Osteoblast (primary cell): ENCODE data around the gene TGFB1I1. TPM values are rescaled to one million over a fixed set of nuclear protein-coding genes. Genes with fewer than 3 reads are reported as not detected.

Experiments used
- DNase-seq: peaks from one replicate; pipeline ENCODE4 v3.0.0; 2011; ENCODE audit warnings: low spot score, mixed read lengths; ENCODE audit not compliant: insufficient read length; ENCODE audit errors: missing footprints
- H2AFZ ChIP-seq: 2 replicates; pipeline ENCODE4 v1.6.0; 2011; ENCODE audit warnings: mild to moderate bottlenecking, low read length
- H3K27ac ChIP-seq: 2 replicates; pipeline ENCODE4 v1.5.1; 2011; ENCODE audit warnings: mild to moderate bottlenecking, low read depth, low read length, moderate library complexity
- H3K27me3 ChIP-seq: 2 replicates; pipeline ENCODE4 v1.6.0; 2012; ENCODE audit warnings: mild to moderate bottlenecking, control low read depth, inconsistent platforms, low read length, moderate library complexity; ENCODE audit not compliant: insufficient read depth
- H3K36me3 ChIP-seq: 2 replicates; pipeline ENCODE4 v1.5.1; 2011; ENCODE audit warnings: mild to moderate bottlenecking, low read length, control low read depth, moderate library complexity; ENCODE audit not compliant: insufficient read depth
- H3K4me1 ChIP-seq: 2 replicates; pipeline ENCODE4 v1.5.1; 2011; ENCODE audit warnings: mild to moderate bottlenecking, low read length, control low read depth, moderate library complexity; ENCODE audit not compliant: insufficient read depth
- H3K4me2 ChIP-seq: 2 replicates; pipeline ENCODE4 v1.6.0; 2011; ENCODE audit warnings: mild to moderate bottlenecking, low read length; ENCODE audit not compliant: insufficient read depth
- H3K4me3 ChIP-seq: fragments of 200-600 bp; sonication (generic); 3 replicates; pipeline ENCODE4 v1.5.1; 2012; ENCODE audit warnings: mild to moderate bottlenecking, low read length, inconsistent platforms; ENCODE audit not compliant: insufficient read depth
- H3K79me2 ChIP-seq: 2 replicates; pipeline ENCODE4 v1.6.0; 2012; ENCODE audit warnings: mild to moderate bottlenecking, low read length, control low read depth, inconsistent platforms; ENCODE audit not compliant: insufficient read depth
- H3K9me3 ChIP-seq: 2 replicates; pipeline ENCODE4 v1.5.1; 2011; ENCODE audit warnings: low read depth, low read length, control low read depth
- H4K20me1 ChIP-seq: 2 replicates; pipeline ENCODE4 v1.6.0; 2012; ENCODE audit warnings: mild to moderate bottlenecking, low read length, control low read depth; ENCODE audit not compliant: insufficient read depth
- total RNA-seq: library from RNA; depleted of rRNA; stranded (reverse); fragments of >200 nt; gene quantifications from 2 replicates; pipeline ENCODE4 v1.2.3, GENCODE V29; 2012
- TF ChIP-seq, protein P1 (sequence below): IDR thresholded peaks from 2 replicates; pipeline ENCODE4 v1.5.1; 2011; ENCODE audit warnings: mild to moderate bottlenecking, low read depth, low read length, moderate library complexity; ENCODE audit errors: extremely low read depth

Gene TGFB1I1
- total RNA-seq, 1 donor = 60.1 TPM

DNA sequence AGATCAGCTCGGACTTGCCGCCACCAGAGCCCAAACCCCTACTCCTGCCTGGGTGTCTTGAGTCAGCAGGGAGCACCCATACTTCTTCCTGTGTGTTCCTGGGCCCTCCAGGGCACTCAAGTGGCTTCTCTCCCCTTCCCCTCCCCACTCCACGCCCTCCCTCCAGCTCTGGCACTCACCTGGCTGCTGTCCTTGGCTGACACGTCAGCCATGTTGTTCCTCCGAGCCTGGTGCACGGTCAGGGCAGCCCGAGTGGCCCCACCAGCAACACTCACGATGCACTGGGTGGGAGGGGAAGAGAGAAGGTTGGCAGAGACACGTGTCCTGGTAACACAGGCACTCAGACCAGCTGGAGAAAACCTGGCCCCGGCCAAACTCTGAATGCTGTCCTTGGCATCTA is 24.7 kb downstream of the TGFB1I1 start:
- Histone ChIP-seq H3K27me3 (no peaks in the 10 kb centered on the region), H3K27ac (no peak overlapping the region), H3K79me2 (peaks cover 5% of the 10 kb centered on the region), H3K4me1 (no peaks in the 10 kb centered on the region), H3K4me3 (no peak overlapping the region), H2AFZ (no peak overlapping the region), H4K20me1 (peaks cover 9% of the 10 kb centered on the region), H3K36me3 (peaks cover 52% of the 10 kb centered on the region), H3K9me3 (no peaks in the 10 kb centered on the region), H3K4me2 (no peak overlapping the region)
- DNase-seq = no peak
- TF ChIP-seq, protein P1, sequence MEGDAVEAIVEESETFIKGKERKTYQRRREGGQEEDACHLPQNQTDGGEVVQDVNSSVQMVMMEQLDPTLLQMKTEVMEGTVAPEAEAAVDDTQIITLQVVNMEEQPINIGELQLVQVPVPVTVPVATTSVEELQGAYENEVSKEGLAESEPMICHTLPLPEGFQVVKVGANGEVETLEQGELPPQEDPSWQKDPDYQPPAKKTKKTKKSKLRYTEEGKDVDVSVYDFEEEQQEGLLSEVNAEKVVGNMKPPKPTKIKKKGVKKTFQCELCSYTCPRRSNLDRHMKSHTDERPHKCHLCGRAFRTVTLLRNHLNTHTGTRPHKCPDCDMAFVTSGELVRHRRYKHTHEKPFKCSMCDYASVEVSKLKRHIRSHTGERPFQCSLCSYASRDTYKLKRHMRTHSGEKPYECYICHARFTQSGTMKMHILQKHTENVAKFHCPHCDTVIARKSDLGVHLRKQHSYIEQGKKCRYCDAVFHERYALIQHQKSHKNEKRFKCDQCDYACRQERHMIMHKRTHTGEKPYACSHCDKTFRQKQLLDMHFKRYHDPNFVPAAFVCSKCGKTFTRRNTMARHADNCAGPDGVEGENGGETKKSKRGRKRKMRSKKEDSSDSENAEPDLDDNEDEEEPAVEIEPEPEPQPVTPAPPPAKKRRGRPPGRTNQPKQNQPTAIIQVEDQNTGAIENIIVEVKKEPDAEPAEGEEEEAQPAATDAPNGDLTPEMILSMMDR = no peak

DNA sequence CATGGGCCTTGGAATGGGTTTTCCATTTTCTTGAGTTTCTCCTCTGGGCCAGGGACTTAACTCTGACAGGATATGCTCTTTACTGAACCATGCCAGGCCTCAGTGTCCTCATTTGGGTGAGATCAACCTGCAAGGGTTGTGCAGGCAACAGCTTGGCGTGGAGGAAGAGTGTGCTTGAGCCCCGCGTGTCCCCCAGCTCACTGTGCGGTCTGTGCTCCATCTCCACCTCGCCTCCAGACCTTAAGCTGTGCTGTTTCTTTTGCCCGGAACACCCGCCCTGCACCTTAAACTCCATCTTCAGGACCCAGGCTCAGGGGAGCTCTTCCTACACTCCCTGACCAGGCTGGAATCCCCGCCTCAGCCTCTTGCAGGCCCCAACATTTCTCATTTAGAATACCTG is 26.5 kb downstream of the TGFB1I1 start:
- no peak overlapping the region for H3K4me2 ChIP-seq
- TF ChIP-seq, protein P1 = no peak
- H3K27ac ChIP-seq = no peak overlapping the region
- H2AFZ ChIP-seq = no peak overlapping the region
- H3K36me3 ChIP-seq = peaks cover 38% of the 10 kb centered on the region
- peaks cover 14% of the 10 kb centered on the region for H3K79me2 ChIP-seq
- no peak for DNase-seq
- H4K20me1 ChIP-seq = peaks cover 13% of the 10 kb centered on the region
- no peaks in the 10 kb centered on the region for H3K27me3 ChIP-seq
- peaks cover 9% of the 10 kb centered on the region for H3K4me1 ChIP-seq
- no peaks in the 10 kb centered on the region for H3K9me3 ChIP-seq
- no peak overlapping the region for H3K4me3 ChIP-seq

DNA sequence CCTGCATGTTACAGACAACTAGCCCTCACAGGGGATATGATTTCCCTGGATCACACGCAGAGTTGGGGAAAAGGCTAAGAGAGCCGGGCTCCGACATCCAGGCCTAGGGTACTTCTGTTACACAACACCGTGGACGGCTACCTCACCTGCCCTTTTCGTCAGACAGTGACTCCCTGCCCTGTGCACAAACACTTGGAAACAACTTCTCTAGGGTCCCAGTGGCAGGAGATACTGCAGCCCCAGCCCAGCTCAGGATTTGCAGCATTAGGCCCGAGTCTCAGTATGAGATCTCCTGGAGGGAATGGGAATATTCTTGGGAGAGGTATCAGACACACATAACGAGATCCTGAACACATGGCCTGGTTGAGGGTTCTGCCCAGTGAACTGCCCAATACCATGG is 28.0 kb downstream of the TGFB1I1 start:
- Histone ChIP-seq H3K9me3 (no peaks in the 10 kb centered on the region), H3K27me3 (no peaks in the 10 kb centered on the region), H3K27ac (no peak overlapping the region), H3K36me3 (peaks cover 37% of the 10 kb centered on the region), H2AFZ (no peak overlapping the region), H3K4me2 (no peak overlapping the region), H3K4me3 (no peak overlapping the region), H3K79me2 (peaks cover 14% of the 10 kb centered on the region), H4K20me1 (peaks cover 13% of the 10 kb centered on the region), H3K4me1 (peaks cover 9% of the 10 kb centered on the region)
- no peak for DNase-seq
- TF ChIP-seq, protein P1 = no peak

DNA sequence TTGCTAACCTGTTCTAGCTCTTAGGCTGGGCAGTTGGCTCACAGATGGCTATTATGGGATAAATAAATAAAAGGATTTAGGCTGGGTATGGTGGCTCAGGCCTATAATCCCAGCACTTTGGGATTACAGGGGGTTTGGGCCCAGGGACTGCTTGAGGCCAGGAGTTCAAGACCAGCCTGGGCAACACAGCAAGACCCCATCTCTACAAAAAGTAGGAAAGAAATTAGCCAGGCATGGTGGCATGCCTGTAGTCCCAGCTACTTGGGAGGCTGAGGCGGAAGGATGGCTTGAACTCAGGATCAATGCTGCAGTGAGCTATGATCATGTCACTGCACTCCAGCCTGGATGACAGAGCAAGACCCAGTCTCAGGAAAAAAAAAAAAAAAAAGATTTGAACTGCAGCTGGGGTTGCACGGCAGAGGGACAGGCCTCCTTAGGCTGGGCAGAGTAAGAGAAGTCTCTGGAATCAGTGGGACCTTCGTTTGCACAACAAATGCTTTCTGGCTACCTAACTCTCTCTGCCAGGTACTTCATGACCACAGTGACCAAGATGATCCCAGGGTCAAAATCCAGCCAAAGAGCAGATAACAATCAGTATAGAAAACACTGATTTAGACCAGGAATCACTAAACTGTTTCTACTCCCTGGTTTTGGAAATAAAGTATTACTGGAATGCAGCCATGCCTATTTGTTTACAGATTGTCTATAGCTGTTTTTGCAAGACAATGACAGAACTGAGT is 29.4 kb downstream of the TGFB1I1 start:
- peaks cover 13% of the 10 kb centered on the region for H4K20me1 ChIP-seq
- no peaks in the 10 kb centered on the region for H3K27me3 ChIP-seq
- peaks cover 18% of the 10 kb centered on the region for H3K79me2 ChIP-seq
- TF ChIP-seq, protein P1 = no peak
- H3K4me2 ChIP-seq = no peak overlapping the region
- no peak overlapping the region for H2AFZ ChIP-seq
- no peak overlapping the region for H3K4me3 ChIP-seq
- no peak for DNase-seq
- no peaks in the 10 kb centered on the region for H3K9me3 ChIP-seq
- no peak overlapping the region for H3K27ac ChIP-seq
- H3K36me3 ChIP-seq = peaks cover 37% of the 10 kb centered on the region
- peaks cover 12% of the 10 kb centered on the region for H3K4me1 ChIP-seq
